K562 (cell line): Measurements from ENCODE around the gene LRP1. TPM values are rescaled to one million over a fixed set of nuclear protein-coding genes. Genes with fewer than 3 reads are reported as not detected.

Source experiments
- ATAC-seq: fragments of 200-7000 bp; cut with Tn5 transposase; 3 replicates; pipeline ENCODE4 v1.9.1; 2020; ENCODE audit warnings: moderate library complexity
- BruUV-seq: library from RNA; stranded (reverse); fragments of 400-500 nt; replicated peaks from 2 replicates; lab custom pipeline; 2021; lab: Mats Ljungman, UMichigan
- CTCF ChIA-PET: fragments of 300-600 bp; formaldehyde crosslinking; extraction: SDS; loops from one replicate; lab custom pipeline; 2021; ENCODE audit warnings: low intra/inter-chr PET ratio; lab: Yijun Ruan, JAX
- POLR2A ChIA-PET: fragments of 300-600, 350-650 bp; sonication (Branson Sonifier 250); formaldehyde crosslinking; extraction: SDS; loops from one replicate; lab custom pipeline; 2021; ENCODE audit warnings: antibody characterized with exemption, inconsistent platforms; lab: Yijun Ruan, JAX
- DNase-seq, 4 experiments: peaks; one replicate each; pipeline versions ENCODE4 v3.0.0 to v3.0.0-alpha.2; 2011 to 2018; ENCODE audit warnings: low spot score in 3 of 4, mixed read lengths in 3 of 4; ENCODE audit errors: extremely low read depth in 1 of 4
- FAIRE-seq: peaks from 2 replicates; lab custom pipeline; 2011; peaks lifted over from hg19 to GRCh38; lab: Jason Lieb, UNC
- H2AFZ ChIP-seq: 2 replicates; pipeline ENCODE4 v1.6.0; 2011; ENCODE audit warnings: low read depth, low read length, control low read depth, inconsistent platforms
- H3K27ac ChIP-seq: fragments of 200-600 bp; 3 replicates; pipeline ENCODE4 v1.8.0; 2011; ENCODE audit warnings: low read depth, mild to moderate bottlenecking, control low read depth, inconsistent platforms, low read length, moderate library complexity, mixed read lengths; ENCODE audit errors: extremely low read depth
- H3K27me3 ChIP-seq, 2 experiments: fragments of 300-600 bp in 1 of 2; 2 replicates in 1 of 2; 3 replicates in 1 of 2; pipeline versions ENCODE4 v1.6.0 to v1.8.0; 2011; ENCODE audit warnings: inconsistent platforms in 2 of 2, low read length in 2 of 2, mild to moderate bottlenecking in 1 of 2, mixed read lengths in 1 of 2, moderate library complexity in 1 of 2; ENCODE audit not compliant: control insufficient read depth in 2 of 2, insufficient read depth in 2 of 2
- H3K36me3 ChIP-seq: fragments of 300-600 bp; 3 replicates; pipeline ENCODE4 v1.8.0; 2011; ENCODE audit warnings: mild to moderate bottlenecking, low read length, inconsistent platforms; ENCODE audit not compliant: control insufficient read depth, insufficient read depth
- H3K4me1 ChIP-seq, 2 experiments: fragments of 200-600 bp in 1 of 2; replicated peaks in 1 of 2; 2 replicates in 1 of 2; 3 replicates in 1 of 2; pipeline versions ENCODE4 v1.5.1 to v1.8.0; 2011; ENCODE audit warnings: inconsistent platforms in 2 of 2, low read length in 2 of 2, mild to moderate bottlenecking in 1 of 2, mixed read lengths in 1 of 2, moderate library complexity in 1 of 2; ENCODE audit not compliant: control insufficient read depth in 2 of 2, insufficient read depth in 2 of 2
- H3K4me2 ChIP-seq: 2 replicates; pipeline ENCODE4 v1.6.1; 2011; ENCODE audit warnings: low read length, control low read depth, inconsistent platforms, mixed read lengths; ENCODE audit not compliant: insufficient read depth
- H3K4me3 ChIP-seq: fragments of 200-600 bp; sonication (generic), shearing (Covaris generic); 2 replicates; pipeline ENCODE4 v1.5.1; 2016; ENCODE audit warnings: control low read depth, inconsistent platforms
- H3K79me2 ChIP-seq: fragments of 200-600 bp; 3 replicates; pipeline ENCODE4 v1.8.0; 2011; ENCODE audit warnings: low read length, inconsistent platforms; ENCODE audit not compliant: control insufficient read depth, insufficient read depth
- H3K9ac ChIP-seq, 2 experiments: 2 replicates each; pipeline versions ENCODE4 v1.6.0 to v1.6.1; 2011; ENCODE audit warnings: low read depth in 2 of 2, low read length in 2 of 2, control low read depth in 1 of 2, inconsistent platforms in 1 of 2, mild to moderate bottlenecking in 1 of 2, mixed read lengths in 1 of 2; ENCODE audit not compliant: insufficient read depth in 1 of 2
- H3K9me1 ChIP-seq: one replicate; pipeline ENCODE4 v1.6.0; 2011; ENCODE audit warnings: inconsistent platforms, mild to moderate bottlenecking, low read length, moderate library complexity; ENCODE audit not compliant: control insufficient read depth, insufficient read depth
- H3K9me3 ChIP-seq: replicated peaks from 2 replicates; pipeline ENCODE4 v1.5.1; 2011; ENCODE audit warnings: low read depth, low read length, inconsistent platforms; ENCODE audit not compliant: control insufficient read depth, insufficient read depth
- H4K20me1 ChIP-seq: replicated peaks from 2 replicates; pipeline ENCODE4 v1.6.1; 2011; ENCODE audit warnings: low read length, inconsistent platforms, mixed read lengths; ENCODE audit not compliant: control insufficient read depth, insufficient read depth
- ARID3A ChIP-seq: IDR thresholded peaks from 2 replicates; pipeline ENCODE4 v1.6.1; 2012; ENCODE audit warnings: low read depth, low read length, improper control_type of control experiment, borderline replicate concordance
- ATF1 ChIP-seq, 2 experiments: fragments of 450-650 bp in 1 of 2; IDR thresholded peaks; 2 replicates each; pipeline ENCODE4 v1.6.1; 2016; ENCODE audit warnings: missing compliant biosample characterization in 1 of 2, missing genetic modification characterization in 1 of 2
- KLF10 ChIP-seq: fragments of 250-450 bp; sonication (Bioruptor Pico); IDR thresholded peaks from 2 replicates; pipeline ENCODE4 v1.6.1; 2021; ENCODE audit warnings: matching md5 sums
- KLF13 ChIP-seq: fragments of 450-650 bp; IDR thresholded peaks from 2 replicates; pipeline ENCODE4 v1.6.1; 2016; ENCODE audit warnings: missing genetic modification characterization, low read depth, mild to moderate bottlenecking, missing compliant biosample characterization, moderate library complexity, borderline replicate concordance
- NFATC3 ChIP-seq: fragments of 450-650 bp; IDR thresholded peaks from 2 replicates; pipeline ENCODE4 v1.6.1; 2017; ENCODE audit warnings: mild to moderate bottlenecking
- SMAD2 ChIP-seq: fragments of 150-350 bp; IDR thresholded peaks from 2 replicates; pipeline ENCODE4 v1.6.1; 2014; ENCODE audit warnings: low read depth, mild to moderate bottlenecking, low read length
- ZNF785 ChIP-seq: fragments of 250-450 bp; sonication (Bioruptor Pico); IDR thresholded peaks from 2 replicates; pipeline ENCODE4 v1.4.0; 2020; ENCODE audit warnings: mild to moderate bottlenecking
- WGBS: fragments of 100-300 bp; shearing (Covaris generic); methylation state at CpG from one replicate; pipeline ENCODE4 v1.1.6; 2016; ENCODE audit warnings: low coverage, mixed read lengths; ENCODE audit not compliant: insufficient coverage; ENCODE audit errors: missing lambda C conversion rate; 5-methylcytosine and 5-hydroxymethylcytosine counted together
- in situ Hi-C: fragments of 300-500 bp; cut with MboI; formaldehyde crosslinking; loops from 4 replicates; pipeline ENCODE4 v1.15.0; 2018; ENCODE audit warnings: inconsistent platforms, mixed read lengths
- intact Hi-C: fragments of 100-400 bp; cut with micrococcal nuclease; formaldehyde crosslinking; loops from 2 replicates; pipeline ENCODE4 v1.14.2; 2022
- polyA plus RNA-seq, 8 experiments: library from polyadenylated mRNA; depleted of rRNA in 4 of 8; stranded (reverse) in 5 of 8; unstranded in 3 of 8; fragments of >200 nt; fragmentation: Nextera tagmentation in 2 of 8; fragmentation: Illumina TruSeq in 1 of 8; extraction: Ambion mirVana in 2 of 8; extraction: Trizol in 1 of 8; gene quantifications; 2 replicates each; pipeline versions ENCODE4 v1.2.1 to v1.2.3, GENCODE V29; 2011 to 2014; ENCODE audit warnings: inconsistent platforms in 1 of 8, missing spikeins in 1 of 8
- total RNA-seq, 7 experiments: library from RNA; depleted of rRNA in 6 of 7; stranded (reverse); fragments of >200 nt in 6 of 7; fragmentation: Illumina TruSeq in 2 of 7; extraction: Trizol in 2 of 7; gene quantifications; 2 replicates each; pipeline versions ENCODE4 v1.2.1 to v1.2.3, GENCODE V29; 2011 to 2021; ENCODE audit warnings: low replicate concordance in 1 of 7
- TF ChIP-seq, protein P1 (sequence below), 2 experiments: IDR thresholded peaks; 2 replicates each; pipeline ENCODE4 v1.6.1; 2011; ENCODE audit warnings: borderline replicate concordance in 1 of 2, control low read depth in 1 of 2, low read depth in 1 of 2, low read length in 1 of 2, mild to moderate bottlenecking in 1 of 2, mixed read lengths in 1 of 2, moderate library complexity in 1 of 2; ENCODE audit not compliant: insufficient read depth in 1 of 2, insufficient read length in 1 of 2, poor library complexity in 1 of 2, severe bottlenecking in 1 of 2; ENCODE audit errors: extremely low read depth in 1 of 2
- TF ChIP-seq, protein P2 (sequence below): fragments of 450-650 bp; IDR thresholded peaks from 2 replicates; pipeline ENCODE4 v1.6.1; 2016; ENCODE audit warnings: low read depth

The LRP1 gene
- total and polyA plus RNA-seq, 9 of the 15 experiments (the other 6 are each of a cell fraction or from before 2014, with no cell fraction given): 0.04 to 0.64 (median 0.19) TPM; not detected in 2

DNA sequence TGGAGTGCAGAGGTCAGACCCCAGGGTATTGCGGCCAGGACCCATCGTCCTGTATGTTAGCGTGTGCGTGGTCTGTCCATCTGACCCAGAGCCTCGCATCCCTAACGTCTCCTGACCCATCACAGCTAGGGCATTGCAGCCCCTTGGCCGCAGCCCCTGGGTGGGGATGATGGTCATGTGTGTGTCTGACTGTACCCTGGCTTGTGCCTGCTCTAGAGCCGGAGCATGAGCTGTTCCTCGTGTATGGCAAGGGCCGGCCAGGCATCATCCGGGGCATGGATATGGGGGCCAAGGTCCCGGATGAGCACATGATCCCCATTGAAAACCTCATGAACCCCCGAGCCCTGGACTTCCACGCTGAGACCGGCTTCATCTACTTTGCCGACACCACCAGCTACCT, 29.9 kb downstream of the LRP1 start:
- H3K4me3 ChIP-seq: no peak overlapping the region
- H3K4me1 ChIP-seq: peaks cover 11% of the 10 kb centered on the region in 2 experiments
- no peak overlapping the region for H3K9ac ChIP-seq
- WGBS: 13% methylated on average over 15 of the region's 16 CpGs
- H3K27ac ChIP-seq: no peak overlapping the region
- ChIA-PET POLR2A (interaction anchor here (0.6 to 1.2 kb wide), 2 partner anchors 10 to 17 kb away, joined by 4 to 5 read pairs; no protein-coding TSS in a partner anchor), CTCF (no interaction called here)
- H2AFZ ChIP-seq: no peak overlapping the region
- no peak for DNase-seq
- H3K79me2 ChIP-seq: no peaks in the 10 kb centered on the region
- intact Hi-C loops (no loop called here), in situ Hi-C loops (no loop called here)
- FAIRE-seq: no peak
- no peak overlapping the region for H3K4me2 ChIP-seq
- peaks cover 40 to 61% of the 10 kb centered on the region in 2 experiments for H3K27me3 ChIP-seq
- no peaks in the 10 kb centered on the region for H3K9me1 ChIP-seq
- no peaks in the 10 kb centered on the region for H4K20me1 ChIP-seq
- H3K9me3 ChIP-seq: no peaks in the 10 kb centered on the region
- no peak for ATAC-seq
- no TSS peak for BruUV-seq
- no peaks in the 10 kb centered on the region for H3K36me3 ChIP-seq
- TF ChIP-seq KLF13 (no peak), ATF1 (CRISPR knock-in tag; IDR thresholded peaks at IDR 0.05) (no peak), ATF1 (tag; IDR thresholded peaks at IDR 0.05) (no peak), ZNF785 (CRISPR knock-in tag) (no peak), NFATC3 (no peak), SMAD2 (no peak), ARID3A (no peak), KLF10 (CRISPR knock-in tag) (no peak)
- TF ChIP-seq, protein P1, sequence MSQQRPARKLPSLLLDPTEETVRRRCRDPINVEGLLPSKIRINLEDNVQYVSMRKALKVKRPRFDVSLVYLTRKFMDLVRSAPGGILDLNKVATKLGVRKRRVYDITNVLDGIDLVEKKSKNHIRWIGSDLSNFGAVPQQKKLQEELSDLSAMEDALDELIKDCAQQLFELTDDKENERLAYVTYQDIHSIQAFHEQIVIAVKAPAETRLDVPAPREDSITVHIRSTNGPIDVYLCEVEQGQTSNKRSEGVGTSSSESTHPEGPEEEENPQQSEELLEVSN (IDR thresholded peaks at IDR 0.05; ENCODE audit: borderline replicate concordance in 1 of 2, extremely low read depth in 1 of 2, insufficient read depth in 1 of 2, insufficient read length in 1 of 2, low read depth in 1 of 2, low read length in 1 of 2, poor library complexity in 1 of 2, severe bottlenecking in 1 of 2): no peak
- TF ChIP-seq, protein P2, sequence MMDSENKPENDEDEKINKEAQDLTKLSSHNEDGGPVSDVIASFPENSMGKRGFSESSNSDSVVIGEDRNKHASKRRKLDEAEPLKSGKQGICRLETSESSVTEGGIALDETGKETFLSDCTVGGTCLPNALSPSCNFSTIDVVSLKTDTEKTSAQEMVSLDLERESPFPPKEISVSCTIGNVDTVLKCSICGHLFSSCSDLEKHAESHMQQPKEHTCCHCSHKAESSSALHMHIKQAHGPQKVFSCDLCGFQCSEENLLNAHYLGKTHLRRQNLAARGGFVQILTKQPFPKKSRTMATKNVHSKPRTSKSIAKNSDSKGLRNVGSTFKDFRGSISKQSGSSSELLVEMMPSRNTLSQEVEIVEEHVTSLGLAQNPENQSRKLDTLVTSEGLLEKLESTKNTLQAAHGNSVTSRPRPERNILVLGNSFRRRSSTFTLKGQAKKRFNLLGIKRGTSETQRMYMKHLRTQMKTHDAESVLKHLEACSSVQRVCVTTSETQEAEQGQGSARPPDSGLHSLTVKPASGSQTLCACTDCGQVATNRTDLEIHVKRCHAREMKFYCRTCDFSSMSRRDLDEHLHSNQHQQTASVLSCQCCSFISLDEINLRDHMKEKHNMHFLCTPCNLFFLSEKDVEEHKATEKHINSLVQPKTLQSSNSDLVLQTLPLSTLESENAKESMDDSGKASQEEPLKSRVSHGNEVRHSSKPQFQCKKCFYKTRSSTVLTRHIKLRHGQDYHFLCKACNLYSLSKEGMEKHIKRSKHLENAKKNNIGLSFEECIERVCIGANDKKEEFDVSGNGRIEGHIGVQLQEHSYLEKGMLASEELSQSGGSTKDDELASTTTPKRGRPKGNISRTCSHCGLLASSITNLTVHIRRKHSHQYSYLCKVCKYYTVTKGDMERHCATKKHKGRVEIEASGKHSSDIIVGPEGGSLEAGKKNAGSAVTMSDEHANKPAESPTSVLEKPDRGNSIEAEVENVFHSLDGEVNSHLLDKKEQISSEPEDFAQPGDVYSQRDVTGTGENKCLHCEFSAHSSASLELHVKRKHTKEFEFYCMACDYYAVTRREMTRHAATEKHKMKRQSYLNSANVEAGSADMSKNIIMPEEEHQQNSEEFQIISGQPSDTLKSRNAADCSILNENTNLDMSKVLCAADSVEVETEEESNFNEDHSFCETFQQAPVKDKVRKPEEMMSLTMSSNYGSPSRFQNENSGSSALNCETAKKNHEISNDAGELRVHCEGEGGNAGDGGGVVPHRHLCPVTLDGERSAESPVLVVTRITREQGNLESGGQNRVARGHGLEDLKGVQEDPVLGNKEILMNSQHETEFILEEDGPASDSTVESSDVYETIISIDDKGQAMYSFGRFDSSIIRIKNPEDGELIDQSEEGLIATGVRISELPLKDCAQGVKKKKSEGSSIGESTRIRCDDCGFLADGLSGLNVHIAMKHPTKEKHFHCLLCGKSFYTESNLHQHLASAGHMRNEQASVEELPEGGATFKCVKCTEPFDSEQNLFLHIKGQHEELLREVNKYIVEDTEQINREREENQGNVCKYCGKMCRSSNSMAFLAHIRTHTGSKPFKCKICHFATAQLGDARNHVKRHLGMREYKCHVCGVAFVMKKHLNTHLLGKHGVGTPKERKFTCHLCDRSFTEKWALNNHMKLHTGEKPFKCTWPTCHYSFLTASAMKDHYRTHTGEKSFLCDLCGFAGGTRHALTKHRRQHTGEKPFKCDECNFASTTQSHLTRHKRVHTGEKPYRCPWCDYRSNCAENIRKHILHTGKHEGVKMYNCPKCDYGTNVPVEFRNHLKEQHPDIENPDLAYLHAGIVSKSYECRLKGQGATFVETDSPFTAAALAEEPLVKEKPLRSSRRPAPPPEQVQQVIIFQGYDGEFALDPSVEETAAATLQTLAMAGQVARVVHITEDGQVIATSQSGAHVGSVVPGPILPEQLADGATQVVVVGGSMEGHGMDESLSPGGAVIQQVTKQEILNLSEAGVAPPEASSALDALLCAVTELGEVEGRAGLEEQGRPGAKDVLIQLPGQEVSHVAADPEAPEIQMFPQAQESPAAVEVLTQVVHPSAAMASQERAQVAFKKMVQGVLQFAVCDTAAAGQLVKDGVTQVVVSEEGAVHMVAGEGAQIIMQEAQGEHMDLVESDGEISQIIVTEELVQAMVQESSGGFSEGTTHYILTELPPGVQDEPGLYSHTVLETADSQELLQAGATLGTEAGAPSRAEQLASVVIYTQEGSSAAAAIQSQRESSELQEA: no peak
